ENCODE data around the gene LRRC8B. TPM values are rescaled to one million over a fixed set of nuclear protein-coding genes. Genes with fewer than 3 reads are reported as not detected.

Gene LRRC8B
- polyA plus RNA-seq, 2 of the 4 experiments (the other 2 are of a cell fraction): 3.2 to 10.3 TPM

- no peak for ATAC-seq
- WGBS (ENCODE audit: missing lambda C conversion rate): 96% methylated on average over 3 of the region's 3 CpGs
- CTCF ChIA-PET: interaction anchor here (0.7 to 1.3 kb wide), 3 partner anchors 37 to 205 kb away, joined by 3 to 4 read pairs (median 3); no protein-coding TSS in a partner anchor
Measured at GRCh38 chr1:89557445-89557825, 32.8 kb downstream of the LRRC8B start.

GRCh38 chr1:89557956-89558355, 33.3 kb downstream of the LRRC8B start:
- POLR2A ChIA-PET: no interaction called here
- H3K27ac ChIP-seq: no peak overlapping the region
- no peak for TF ChIP-seq MYC (IDR thresholded peaks at IDR 0.05; ENCODE audit: borderline replicate concordance, low read length)
- TF ChIP-seq CTCF (IDR thresholded peaks at IDR 0.05): no peak
- TF ChIP-seq ZC3H11A (IDR thresholded peaks at IDR 0.05): no peak
- TF ChIP-seq HOXB13 (CRISPR knock-in tag; IDR thresholded peaks at IDR 0.05; ENCODE audit: low read depth): no peak
- TF ChIP-seq NR3C1 (IDR thresholded peaks at IDR 0.05): no peak
- FAIRE-seq (no peak), ATAC-seq (no peak), DNase-seq (ENCODE audit: low read depth in 1 of 2, low spot score in 1 of 2) (no peak)
- CTCF ChIA-PET: interaction anchor here (0.8 to 1.3 kb wide), 2 partner anchors 38 to 205 kb away, joined by 3 to 4 read pairs; no protein-coding TSS in a partner anchor
- no peak overlapping the region for H3K4me3 ChIP-seq
- 89% methylated on average over 1 of the region's 1 CpG for WGBS (ENCODE audit: missing lambda C conversion rate)
- no peaks in the 10 kb centered on the region for H3K9me3 ChIP-seq
- H3K4me2 ChIP-seq: no peak overlapping the region
- peaks cover 4% of the 10 kb centered on the region; the same call in 2 of the 3 replicates for H3K4me1 ChIP-seq

More at GRCh38 chr1:89557445-89557825, 32.8 kb downstream of the LRRC8B start:
- TF ChIP-seq ATOH8 (CRISPR knock-in tag; IDR thresholded peaks at IDR 0.05; ENCODE audit: low read depth) (no peak), SREBF2 (IDR thresholded peaks at IDR 0.05) (no peak), ESRRA (IDR thresholded peaks at IDR 0.05; ENCODE audit: borderline replicate concordance, low read length) (no peak), RARB (CRISPR knock-in tag; IDR thresholded peaks at IDR 0.05) (no peak), JUNB (IDR thresholded peaks at IDR 0.05) (no peak), CHD4 (IDR thresholded peaks at IDR 0.05; ENCODE audit: borderline replicate concordance) (no peak), HES2 (IDR thresholded peaks at IDR 0.05) (no peak), JUN (IDR thresholded peaks at IDR 0.05) (no peak), ELK1 (IDR thresholded peaks at IDR 0.05; ENCODE audit: low read depth, low read length) (no peak), CEBPB (IDR thresholded peaks at IDR 0.05) (no peak), E2F6 (IDR thresholded peaks at IDR 0.05; ENCODE audit: borderline replicate concordance, low read depth) (no peak), CBX8 (IDR thresholded peaks at IDR 0.05) (no peak), BHLHE40 (IDR thresholded peaks at IDR 0.05; ENCODE audit: low read depth, low read length) (no peak), FOXS1 (CRISPR knock-in tag; IDR thresholded peaks at IDR 0.05) (no peak)
- DNase-seq (ENCODE audit: low read depth in 1 of 2, low spot score in 1 of 2): no peak
- Histone ChIP-seq H3K9me3 (no peaks in the 10 kb centered on the region), H3K27ac (no peak overlapping the region), H3K4me3 (no peak overlapping the region), H3K4me2 (no peak overlapping the region), H3K4me1 (peaks cover 9% of the 10 kb centered on the region; the same call in 2 of the 3 replicates)
- no peak for FAIRE-seq
- POLR2A ChIA-PET: no interaction called here

- WGBS (ENCODE audit: missing lambda C conversion rate): 71% methylated on average over 3 of the region's 3 CpGs
- Histone ChIP-seq H3K4me3 (no peak overlapping the region), H3K9me3 (no peaks in the 10 kb centered on the region), H3K4me2 (no peak overlapping the region), H3K27ac (no peak overlapping the region), H3K4me1 (no peaks in the 10 kb centered on the region)
- FAIRE-seq: no peak
- no peak for ATAC-seq
- CTCF ChIA-PET: no interaction called here
- TF ChIP-seq MAFK (IDR thresholded peaks at IDR 0.05; ENCODE audit: partially characterized antibody): no peak
- TF ChIP-seq ZNF302 (CRISPR knock-in tag; IDR thresholded peaks at IDR 0.05): no peak
- no peak for TF ChIP-seq HES2 (IDR thresholded peaks at IDR 0.05)
- no peak for TF ChIP-seq EHF (CRISPR knock-in tag; IDR thresholded peaks at IDR 0.05)
- no peak for TF ChIP-seq JUN (IDR thresholded peaks at IDR 0.05)
- no peak for TF ChIP-seq BCL3 (IDR thresholded peaks at IDR 0.05)
- no peak for TF ChIP-seq RAD21 (conservative IDR thresholded peaks at IDR 0.05 in 1 of 2, IDR thresholded peaks at IDR 0.05 in 1 of 2)
- TF ChIP-seq USF2 (IDR thresholded peaks at IDR 0.05): no peak
- TF ChIP-seq ESRRA (IDR thresholded peaks at IDR 0.05; ENCODE audit: borderline replicate concordance, low read length): no peak
- TF ChIP-seq PHF8 (IDR thresholded peaks at IDR 0.05; ENCODE audit: borderline replicate concordance, low read depth): no peak
- no peak for DNase-seq (ENCODE audit: low read depth in 1 of 2, low spot score in 1 of 2)
- POLR2A ChIA-PET: no interaction called here
Measured at GRCh38 chr1:89563957-89564604, 39.5 kb downstream of the LRRC8B start.

Measured in A549 (cell line).